GM12875 (cell line): ENCODE measurements around the gene ELMO1.

ENCODE experiments used
- H3K4me3 ChIP-seq: one replicate; pipeline ENCODE4 v1.5.1; 2011; ENCODE audit warnings: low read depth, low read length, control low read depth
- TF ChIP-seq, protein P1 (sequence below): IDR thresholded peaks from 2 replicates; pipeline ENCODE4 v1.5.1; 2011; ENCODE audit warnings: low read depth, mild to moderate bottlenecking, control low read depth, inconsistent platforms, low read length, moderate library complexity, borderline replicate concordance; ENCODE audit not compliant: insufficient read depth

The ELMO1 gene

DNA sequence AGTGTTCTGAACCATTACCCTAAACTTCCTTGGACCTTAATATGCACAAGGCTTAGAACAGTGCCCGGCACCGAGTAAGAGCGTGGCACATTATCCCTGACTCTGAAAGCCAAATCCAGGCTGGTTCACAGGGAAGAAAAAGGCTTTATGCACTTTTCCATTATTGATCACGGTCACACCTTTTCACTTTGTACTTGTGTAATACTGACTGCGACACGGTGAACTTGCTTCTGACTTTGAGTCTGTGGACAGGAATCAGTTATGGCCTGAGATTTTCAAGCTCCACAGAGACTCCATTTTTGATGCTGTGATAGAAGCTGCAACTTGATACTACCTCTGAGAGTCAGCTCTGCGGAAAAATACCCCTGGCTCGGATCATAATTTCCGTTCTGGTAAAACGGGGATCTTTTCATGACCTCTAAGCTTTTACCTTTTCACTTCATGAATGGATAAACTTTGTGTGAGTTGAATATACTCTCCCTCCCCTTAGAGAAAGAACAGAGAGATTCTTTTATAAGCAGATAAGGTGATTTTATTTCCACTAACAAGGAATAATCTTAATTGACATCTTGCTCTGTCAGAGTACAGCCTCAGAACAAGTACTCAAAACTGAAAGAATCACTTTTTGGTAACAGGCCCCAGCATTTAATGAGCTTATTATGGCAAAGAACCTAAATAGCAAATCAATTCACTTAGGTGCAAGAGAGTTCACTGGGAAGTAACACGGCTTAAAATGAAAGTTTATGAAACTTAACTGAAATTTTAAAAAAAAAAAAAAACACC is 88.8 kb downstream of the ELMO1 start:
- TF ChIP-seq, protein P1, sequence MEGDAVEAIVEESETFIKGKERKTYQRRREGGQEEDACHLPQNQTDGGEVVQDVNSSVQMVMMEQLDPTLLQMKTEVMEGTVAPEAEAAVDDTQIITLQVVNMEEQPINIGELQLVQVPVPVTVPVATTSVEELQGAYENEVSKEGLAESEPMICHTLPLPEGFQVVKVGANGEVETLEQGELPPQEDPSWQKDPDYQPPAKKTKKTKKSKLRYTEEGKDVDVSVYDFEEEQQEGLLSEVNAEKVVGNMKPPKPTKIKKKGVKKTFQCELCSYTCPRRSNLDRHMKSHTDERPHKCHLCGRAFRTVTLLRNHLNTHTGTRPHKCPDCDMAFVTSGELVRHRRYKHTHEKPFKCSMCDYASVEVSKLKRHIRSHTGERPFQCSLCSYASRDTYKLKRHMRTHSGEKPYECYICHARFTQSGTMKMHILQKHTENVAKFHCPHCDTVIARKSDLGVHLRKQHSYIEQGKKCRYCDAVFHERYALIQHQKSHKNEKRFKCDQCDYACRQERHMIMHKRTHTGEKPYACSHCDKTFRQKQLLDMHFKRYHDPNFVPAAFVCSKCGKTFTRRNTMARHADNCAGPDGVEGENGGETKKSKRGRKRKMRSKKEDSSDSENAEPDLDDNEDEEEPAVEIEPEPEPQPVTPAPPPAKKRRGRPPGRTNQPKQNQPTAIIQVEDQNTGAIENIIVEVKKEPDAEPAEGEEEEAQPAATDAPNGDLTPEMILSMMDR, result no peak
- no peak overlapping the region for H3K4me3 ChIP-seq

DNA sequence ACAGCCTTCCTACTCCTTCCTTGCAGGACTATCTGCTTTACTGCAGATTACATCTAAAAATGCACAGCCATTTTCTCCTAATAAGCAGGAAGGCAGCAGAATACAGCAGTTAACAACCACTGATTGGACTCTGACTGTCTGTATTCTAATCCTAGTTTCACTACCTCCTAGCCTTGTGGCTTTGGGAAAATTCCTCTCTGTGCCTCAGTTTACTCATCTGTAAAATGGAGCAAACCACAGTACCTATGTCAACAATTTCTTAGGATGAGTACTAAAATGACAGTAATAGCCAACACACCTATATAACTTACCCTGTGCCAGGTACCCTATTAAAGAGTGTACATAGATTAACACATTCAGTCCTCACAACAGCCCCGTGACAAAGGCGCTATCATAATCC is 89.5 kb downstream of the ELMO1 start:
- no peak overlapping the region for H3K4me3 ChIP-seq
- TF ChIP-seq, protein P1, result no peak

DNA sequence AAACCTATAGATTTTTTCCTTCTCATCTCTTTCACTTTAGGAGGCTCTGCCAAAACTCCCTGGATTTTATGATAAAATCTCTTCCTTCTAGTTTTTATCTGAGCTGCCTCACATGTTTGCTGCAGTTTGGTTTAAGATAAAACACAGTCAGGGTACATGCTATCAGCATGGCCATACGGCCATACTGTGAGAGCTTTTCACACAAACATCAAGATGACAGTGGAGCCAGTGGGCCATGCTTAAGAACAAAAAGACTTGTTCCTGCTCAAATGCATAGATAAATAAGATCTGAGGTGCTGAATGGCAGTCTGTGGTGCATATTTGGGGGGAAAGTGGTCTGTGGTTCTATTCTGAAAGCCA is 91.0 kb downstream of the ELMO1 start:
- TF ChIP-seq, protein P1, result no peak
- H3K4me3 ChIP-seq, result no peak overlapping the region

DNA sequence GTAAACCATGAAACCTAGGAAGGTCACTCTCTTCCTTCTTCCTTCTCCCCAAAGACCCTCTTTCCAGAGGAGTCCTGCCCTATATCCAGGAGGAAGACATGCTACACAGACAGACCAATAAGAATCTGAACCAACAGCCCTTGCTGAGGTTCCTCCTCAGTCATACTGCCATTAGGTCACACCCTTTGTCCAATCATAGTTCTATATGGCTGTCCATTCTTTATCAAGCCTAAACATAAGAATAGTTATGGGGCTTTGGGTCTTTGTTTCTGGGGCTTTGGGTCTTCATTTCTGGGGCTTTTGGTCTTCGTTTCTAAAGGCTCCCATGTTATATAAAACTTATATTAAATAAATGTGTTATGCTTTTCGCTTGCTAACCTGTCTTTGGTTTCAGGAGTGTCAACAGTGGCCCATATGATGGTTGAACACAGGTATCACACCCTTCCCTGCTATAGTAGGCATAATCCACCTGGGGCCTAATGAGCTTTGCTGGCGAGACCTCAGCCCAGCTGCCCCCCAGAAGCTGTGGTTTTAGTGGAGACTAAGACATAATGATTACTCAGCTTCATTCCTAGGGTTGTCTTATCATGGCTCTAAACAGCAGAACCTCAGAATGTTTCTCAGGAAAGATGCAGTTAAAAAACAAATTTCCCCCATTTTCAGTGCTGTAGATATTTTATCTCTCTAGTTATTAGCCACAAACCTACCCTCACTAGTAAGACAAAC is 91.6 kb downstream of the ELMO1 start:
- no peak overlapping the region for H3K4me3 ChIP-seq
- TF ChIP-seq, protein P1, result no peak

DNA sequence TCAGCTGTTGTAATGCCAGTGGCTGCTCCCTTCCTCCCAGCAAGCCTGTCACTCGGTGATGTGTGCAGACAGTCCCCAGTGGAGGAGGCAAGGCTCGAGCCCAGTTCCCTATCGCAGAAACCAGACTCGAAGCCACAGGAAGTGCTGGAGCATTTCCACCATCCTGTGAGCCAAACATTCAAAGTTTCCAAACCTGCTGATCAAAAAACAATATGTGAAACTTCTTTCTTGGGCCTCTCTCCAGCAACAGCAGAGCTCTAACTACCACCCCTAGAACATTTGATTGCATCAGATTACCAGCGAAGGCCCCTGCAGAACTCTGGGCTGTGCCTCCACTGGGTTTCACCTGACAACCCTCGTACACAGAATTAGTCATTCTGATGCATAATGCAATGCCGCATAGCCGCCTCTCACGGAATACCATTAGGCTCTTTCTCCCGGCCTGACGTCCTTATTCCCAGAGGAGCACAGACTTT is 94.0 kb downstream of the ELMO1 start:
- TF ChIP-seq, protein P1, result no peak

DNA sequence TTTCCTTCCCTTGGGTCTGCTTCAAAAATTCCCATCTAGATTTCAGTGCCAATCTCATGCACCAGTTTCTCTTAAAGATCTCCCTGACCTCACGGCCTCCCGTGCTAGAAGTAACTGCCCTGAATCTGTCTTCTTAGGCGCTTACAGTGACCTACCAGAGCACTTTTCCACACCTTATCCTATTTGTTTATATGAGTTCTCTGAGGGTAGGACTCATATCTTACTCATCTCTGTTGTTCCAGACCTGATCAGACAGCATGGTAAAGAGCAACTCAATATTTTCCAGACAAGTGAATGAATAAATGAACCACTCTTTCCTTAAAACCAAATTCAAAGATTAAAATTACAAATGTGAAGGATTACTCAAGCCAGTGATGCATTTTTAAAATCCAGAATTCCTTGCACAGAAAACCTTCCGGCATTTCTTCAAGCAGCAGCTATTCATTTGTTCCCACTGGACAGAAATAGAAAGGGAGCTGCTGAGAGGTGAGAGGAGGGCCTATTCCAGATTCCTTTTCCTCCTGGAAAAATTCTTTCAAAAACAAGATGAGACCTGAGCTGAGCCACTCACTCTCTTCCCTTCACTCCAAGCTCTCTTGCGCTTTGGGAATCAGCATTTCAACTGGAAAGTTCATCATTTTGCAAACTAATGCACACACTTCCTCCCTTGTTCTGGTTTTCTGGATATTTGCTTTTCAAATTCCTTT is 94.6 kb downstream of the ELMO1 start:
- H3K4me3 ChIP-seq, result no peak overlapping the region
- TF ChIP-seq, protein P1, result no peak

More for the DNA sequence above, 94.0 kb downstream of the ELMO1 start:
- no peak overlapping the region for H3K4me3 ChIP-seq
